HCT116 (cell line): Measurements from ENCODE around the gene TNFAIP3. TPM values are rescaled to one million over a fixed set of nuclear protein-coding genes. Genes with fewer than 3 reads are reported as not detected.
A peak's percentile ranks its signal among the peaks of the same experiment; 100 is the strongest.

Source experiments
- ATAC-seq: fragments of 200-7000 bp; cut with Tn5 transposase; 2 replicates; pipeline ENCODE4 v1.9.1; 2020; ENCODE audit warnings: mild to moderate bottlenecking, moderate library complexity
- BruUV-seq: library from RNA; stranded (reverse); fragments of 400-500 nt; replicated peaks from 2 replicates; lab custom pipeline; 2021; lab: Mats Ljungman, UMichigan
- CTCF ChIA-PET: fragments of 300-600 bp; sonication (Branson Sonifier 250); formaldehyde crosslinking; loops from one replicate; lab custom pipeline; 2021; ENCODE audit warnings: antibody characterized with exemption; lab: Charles Lee
- POLR2A ChIA-PET: fragments of 300-600, 350-600 bp; sonication (Branson Sonifier 250); formaldehyde crosslinking; loops from one replicate; lab custom pipeline; 2021; ENCODE audit warnings: antibody characterized with exemption; lab: Charles Lee
- RAD21 ChIA-PET, 2 experiments: fragments of 300-600 bp; sonication (Branson Sonifier 250); formaldehyde crosslinking; loops; one replicate each; lab custom pipeline; 2023; ENCODE audit warnings: low total read pairs in 2 of 2; ENCODE audit not compliant: uncharacterized antibody in 2 of 2, unreplicated experiment in 2 of 2, low non-redundant PET in 1 of 2; lab: Charles Lee
- DNase-seq: peaks from one replicate; pipeline ENCODE4 v3.0.0-alpha.2; 2010; ENCODE audit warnings: low read depth, low spot score
- H2AFZ ChIP-seq: fragments of 200-600 bp; shearing (Covaris generic), sonication (generic); 2 replicates; pipeline ENCODE4 v1.6.1; 2017; ENCODE audit warnings: low read depth, mixed run types, mixed read lengths, antibody characterized with exemption, low read length; ENCODE audit not compliant: poor library complexity, severe bottlenecking
- H3K27ac ChIP-seq: 2 replicates; pipeline ENCODE4 v1.5.1; 2012; ENCODE audit warnings: low read depth, low read length
- H3K27me3 ChIP-seq: fragments of 200-600 bp; sonication (generic); 2 replicates; pipeline ENCODE4 v1.6.1; 2016; ENCODE audit warnings: mixed run types, low read length, mixed read lengths; ENCODE audit not compliant: insufficient read depth
- H3K36me3 ChIP-seq, 2 experiments: fragments of 200-500 bp in 1 of 2; fragments of 200-600 bp in 1 of 2; sonication (Bioruptor generic) in 1 of 2; sonication (generic) in 1 of 2; 2 replicates each; pipeline versions ENCODE4 v1.5.1 to v1.6.1; 2014 to 2016; ENCODE audit warnings: low read length in 2 of 2, inconsistent platforms in 1 of 2, mixed read lengths in 1 of 2, mixed run types in 1 of 2; ENCODE audit not compliant: insufficient read depth in 2 of 2, control insufficient read depth in 1 of 2
- H3K4me1 ChIP-seq, 2 experiments: fragments of 200-600 bp in 1 of 2; sonication (generic) in 1 of 2; 2 replicates each; pipeline versions ENCODE4 v1.5.1 to v1.6.1; 2012 to 2017; ENCODE audit warnings: low read length in 2 of 2, inconsistent platforms in 1 of 2, mild to moderate bottlenecking in 1 of 2, mixed read lengths in 1 of 2, mixed run types in 1 of 2, moderate library complexity in 1 of 2; ENCODE audit not compliant: insufficient read depth in 2 of 2, control insufficient read depth in 1 of 2
- H3K4me2 ChIP-seq: fragments of 200-600 bp; sonication (generic); 2 replicates; pipeline ENCODE4 v1.6.1; 2017; ENCODE audit warnings: mixed run types, low read length, mixed read lengths
- H3K4me3 ChIP-seq, 2 experiments: fragments of 200-600 bp in 1 of 2; sonication (generic) in 1 of 2; replicated peaks in 1 of 2; 2 replicates each; pipeline ENCODE4 v1.5.1; 2011 to 2016; ENCODE audit warnings: low read length in 2 of 2, control low read depth in 1 of 2, low read depth in 1 of 2, mild to moderate bottlenecking in 1 of 2, mixed read lengths in 1 of 2, mixed run types in 1 of 2
- H3K79me2 ChIP-seq: fragments of 200-600 bp; sonication (generic); 2 replicates; pipeline ENCODE4 v1.6.1; 2017; ENCODE audit warnings: mild to moderate bottlenecking, mixed run types, low read length, moderate library complexity, mixed read lengths; ENCODE audit not compliant: insufficient read depth
- H3K9ac ChIP-seq: fragments of 200-600 bp; sonication (generic); 2 replicates; pipeline ENCODE4 v1.6.1; 2016; ENCODE audit warnings: low read length, mixed read lengths
- H3K9me2 ChIP-seq: fragments of 200-600 bp; sonication (generic), shearing (Covaris generic); 2 replicates; pipeline ENCODE4 v1.6.1; 2017; ENCODE audit warnings: mixed run types, mild to moderate bottlenecking, moderate library complexity; ENCODE audit not compliant: insufficient read depth
- H3K9me3 ChIP-seq, 2 experiments: fragments of 200-500 bp in 1 of 2; fragments of 200-600 bp in 1 of 2; sonication (Bioruptor generic) in 1 of 2; sonication (generic) in 1 of 2; 2 replicates each; pipeline ENCODE4 v1.6.1; 2014 to 2017; ENCODE audit warnings: low read length in 2 of 2, mixed read lengths in 2 of 2, inconsistent platforms in 1 of 2, low read depth in 1 of 2, mild to moderate bottlenecking in 1 of 2, mixed run types in 1 of 2, moderate library complexity in 1 of 2; ENCODE audit not compliant: control insufficient read depth in 1 of 2, insufficient read depth in 1 of 2
- H4K20me1 ChIP-seq: fragments of 200-600 bp; sonication (generic), shearing (Covaris generic); 2 replicates; pipeline ENCODE4 v1.6.1; 2017; ENCODE audit warnings: mixed run types, mild to moderate bottlenecking, moderate library complexity; ENCODE audit not compliant: insufficient read depth
- EGR1 ChIP-seq: IDR thresholded peaks from 2 replicates; pipeline ENCODE4 v1.6.1; 2012; ENCODE audit warnings: low read depth
- EZH2 ChIP-seq: fragments of 200-600 bp; sonication (generic); IDR thresholded peaks from 2 replicates; pipeline ENCODE4 v1.6.1; 2017; ENCODE audit warnings: antibody characterized with exemption, mixed run types
- MAX ChIP-seq: IDR thresholded peaks from 2 replicates; pipeline ENCODE4 v1.6.1; 2012
- ZBTB33 ChIP-seq: IDR thresholded peaks from 2 replicates; pipeline ENCODE4 v1.6.1; 2011; ENCODE audit warnings: mild to moderate bottlenecking, low read length, moderate library complexity; ENCODE audit not compliant: insufficient replicate concordance; ENCODE audit errors: extremely low read depth
- intact Hi-C: fragments of 100-400 bp; cut with micrococcal nuclease; formaldehyde crosslinking; loops from 2 replicates; pipeline ENCODE4 v1.10.0; 2022
- total RNA-seq: library from RNA; stranded (reverse); gene quantifications from one replicate; pipeline ENCODE4 v1.2.1, GENCODE V29; 2021; ENCODE audit not compliant: unreplicated experiment

TNFAIP3 gene
- total RNA-seq, 1 experiment from 2014 or later = 4.4 TPM

GRCh38 chr6:137903274-137903932 lies 36.3 kb downstream of the TNFAIP3 start:
- Histone ChIP-seq H3K27ac (no peak overlapping the region), H3K9me2 (no peaks in the 10 kb centered on the region), H3K4me1 (no peaks in the 10 kb centered on the region), H4K20me1 (no peaks in the 10 kb centered on the region), H3K9me3 (no peaks in the 10 kb centered on the region), H3K79me2 (no peaks in the 10 kb centered on the region), H2AFZ (peak overlapping the region; percentile 40), H3K4me3 (no peak overlapping the region), H3K9ac (no peak overlapping the region), H3K27me3 (no peaks in the 10 kb centered on the region)
- no TSS peak for BruUV-seq
- POLR2A ChIA-PET = no interaction called here
- intact Hi-C loops = no loop called here
- no peak for DNase-seq
- TF ChIP-seq EZH2 (no peak), ZBTB33 (no peak), EGR1 (no peak), MAX (no peak)
- TF ChIP-seq, all 23 proteins: peak for 0
- no peak for ATAC-seq
- ChIA-PET CTCF (no interaction called here), RAD21 (no interaction called here)
- Histone ChIP-seq H3K4me2 (no peak overlapping the region), H3K36me3 (no peaks in the 10 kb centered on the region)
